ENCODE measurements around the gene ENG.
A peak's percentile ranks its signal among the peaks of the same experiment; 100 is the strongest.

Gene ENG

GRCh38 chr9:127814619-127815511 lies 39.6 kb downstream of the ENG start:
- DNase-seq (ENCODE audit: low read depth in 2 of 2): no peak

- DNase-seq (ENCODE audit: low read depth in 2 of 2): no peak
Observed at GRCh38 chr9:127813686-127814226, 40.7 kb downstream of the ENG start.

- DNase-seq (ENCODE audit: low read depth in 2 of 2): no peak
Observed at GRCh38 chr9:127812936-127813675, 41.4 kb downstream of the ENG start.

GRCh38 chr9:127812011-127812410 lies 42.4 kb downstream of the ENG start:
- DNase-seq (ENCODE audit: low read depth in 2 of 2): no peak

GRCh38 chr9:127810378-127811187 lies 43.9 kb downstream of the ENG start:
- DNase-seq (ENCODE audit: low read depth in 2 of 2): no peak

GRCh38 chr9:127809540-127810377 lies 44.7 kb downstream of the ENG start:
- DNase-seq (ENCODE audit: low read depth in 2 of 2): no peak

- DNase-seq (ENCODE audit: low read depth in 2 of 2): no peak
Observed at GRCh38 chr9:127809002-127809539, 45.4 kb downstream of the ENG start.

- no peak for DNase-seq (ENCODE audit: low read depth in 2 of 2)
Observed at GRCh38 chr9:127808347-127809001, 46.0 kb downstream of the ENG start.

- DNase-seq (ENCODE audit: low read depth in 2 of 2): no peak
Observed at GRCh38 chr9:127806871-127807270, 47.6 kb downstream of the ENG start.

GRCh38 chr9:127805620-127806019 lies 48.8 kb downstream of the ENG start:
- DNase-seq (ENCODE audit: low read depth in 2 of 2): no peak

GRCh38 chr9:127803507-127804352 lies 50.7 kb downstream of the ENG start:
- DNase-seq (ENCODE audit: low read depth in 2 of 2): no peak

- peak; percentile 81 for DNase-seq (ENCODE audit: low read depth in 2 of 2)
Observed at GRCh38 chr9:127802576-127803443, 51.6 kb downstream of the ENG start, which contains the start of gene FPGS. TSS of gene FPGS (plus strand) at chr9:127802882. CDS start at chr9:127802925, 43 bp downstream.

- no peak for DNase-seq (ENCODE audit: low read depth in 2 of 2)
Observed at GRCh38 chr9:127801955-127802575, 52.4 kb downstream of the ENG start.

- no peak for DNase-seq (ENCODE audit: low read depth in 2 of 2)
Observed at GRCh38 chr9:127796852-127797370, 57.5 kb downstream of the ENG start.

GRCh38 chr9:127796225-127796813 lies 58.1 kb downstream of the ENG start:
- no peak for DNase-seq (ENCODE audit: low read depth in 2 of 2)

- no peak for DNase-seq (ENCODE audit: low read depth in 2 of 2)
Observed at GRCh38 chr9:127794001-127794791, 60.3 kb downstream of the ENG start.
